ENCODE measurements around the gene SYNGR3.

DNA sequence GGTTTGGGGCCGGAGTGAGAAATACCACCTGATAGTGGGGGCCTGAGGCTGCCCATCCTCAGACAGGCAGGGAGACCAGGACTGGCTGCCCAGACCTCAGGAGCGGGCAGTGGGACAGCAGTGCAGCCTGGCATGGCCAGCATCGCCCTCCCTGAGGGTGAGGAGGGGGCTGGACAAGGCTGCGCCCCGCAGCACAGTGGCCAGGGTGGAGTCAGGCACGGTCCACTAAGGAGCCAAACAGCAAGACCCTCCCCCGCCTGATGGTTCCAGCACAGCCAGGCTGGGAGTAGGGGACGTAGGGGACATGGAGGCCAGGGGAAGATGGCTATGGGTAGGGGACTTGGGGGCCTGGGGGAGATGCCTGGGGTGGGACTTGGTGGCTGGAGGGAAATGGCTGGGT is 16.5 kb downstream of the SYNGR3 start:
- TF ChIP-seq, protein P1, sequence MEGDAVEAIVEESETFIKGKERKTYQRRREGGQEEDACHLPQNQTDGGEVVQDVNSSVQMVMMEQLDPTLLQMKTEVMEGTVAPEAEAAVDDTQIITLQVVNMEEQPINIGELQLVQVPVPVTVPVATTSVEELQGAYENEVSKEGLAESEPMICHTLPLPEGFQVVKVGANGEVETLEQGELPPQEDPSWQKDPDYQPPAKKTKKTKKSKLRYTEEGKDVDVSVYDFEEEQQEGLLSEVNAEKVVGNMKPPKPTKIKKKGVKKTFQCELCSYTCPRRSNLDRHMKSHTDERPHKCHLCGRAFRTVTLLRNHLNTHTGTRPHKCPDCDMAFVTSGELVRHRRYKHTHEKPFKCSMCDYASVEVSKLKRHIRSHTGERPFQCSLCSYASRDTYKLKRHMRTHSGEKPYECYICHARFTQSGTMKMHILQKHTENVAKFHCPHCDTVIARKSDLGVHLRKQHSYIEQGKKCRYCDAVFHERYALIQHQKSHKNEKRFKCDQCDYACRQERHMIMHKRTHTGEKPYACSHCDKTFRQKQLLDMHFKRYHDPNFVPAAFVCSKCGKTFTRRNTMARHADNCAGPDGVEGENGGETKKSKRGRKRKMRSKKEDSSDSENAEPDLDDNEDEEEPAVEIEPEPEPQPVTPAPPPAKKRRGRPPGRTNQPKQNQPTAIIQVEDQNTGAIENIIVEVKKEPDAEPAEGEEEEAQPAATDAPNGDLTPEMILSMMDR (IDR thresholded peaks at IDR 0.05 in 8 of 11, conservative IDR thresholded peaks at IDR 0.05 in 3 of 11): no peak
- no peak for TF ChIP-seq POLR2A (IDR thresholded peaks at IDR 0.05)

Measured in spleen (tissue), 7 donors.